ENCODE results near the gene MEOX1.
A peak's percentile ranks its signal among the peaks of the same experiment; 100 is the strongest.

Gene MEOX1

DNA sequence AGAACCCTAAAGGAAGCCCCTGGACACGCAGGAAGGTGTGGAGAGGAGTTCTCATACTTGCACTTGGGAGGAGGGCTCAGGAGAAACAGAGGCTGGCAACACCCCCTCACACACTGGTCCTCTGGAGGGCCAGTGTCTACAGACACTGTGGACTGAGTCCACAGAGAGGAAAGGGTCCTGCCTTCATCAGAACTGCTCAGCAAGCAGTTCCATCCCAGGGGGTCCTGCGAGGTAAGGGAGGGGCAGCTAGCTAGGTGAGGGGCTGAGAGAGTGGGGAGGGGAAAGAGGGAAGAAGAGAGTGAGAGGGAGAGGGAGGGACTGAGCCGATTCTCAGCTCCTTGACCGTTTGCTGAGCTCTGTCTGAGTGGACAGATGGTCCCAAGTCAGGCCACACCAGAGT lies 17.7 kb upstream of the MEOX1 start:
- no peak for DNase-seq

GRCh38 chr17:43676471-43676870 lies 14.7 kb upstream of the MEOX1 start:
- DNase-seq = no peak

DNA sequence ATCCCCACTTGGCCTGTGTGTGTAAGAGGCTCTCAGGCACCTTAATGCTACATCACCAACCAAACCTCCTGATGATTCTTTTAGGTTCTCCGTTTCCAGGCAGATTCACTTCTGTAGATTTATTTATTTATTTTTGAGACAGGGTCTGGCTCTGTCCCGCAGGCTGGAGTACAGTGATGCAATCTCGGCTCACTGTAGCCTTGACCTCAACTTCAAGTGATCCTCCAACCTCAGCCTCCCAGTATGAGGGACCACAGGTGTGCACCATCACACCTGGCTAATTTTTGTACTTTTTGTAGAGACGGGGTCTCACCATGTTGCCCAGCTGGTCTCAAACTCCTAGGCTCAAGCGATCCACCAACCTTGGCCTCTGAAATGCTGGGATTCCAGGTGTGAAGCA lies 12.7 kb upstream of the MEOX1 start:
- DNase-seq = no peak

DNA sequence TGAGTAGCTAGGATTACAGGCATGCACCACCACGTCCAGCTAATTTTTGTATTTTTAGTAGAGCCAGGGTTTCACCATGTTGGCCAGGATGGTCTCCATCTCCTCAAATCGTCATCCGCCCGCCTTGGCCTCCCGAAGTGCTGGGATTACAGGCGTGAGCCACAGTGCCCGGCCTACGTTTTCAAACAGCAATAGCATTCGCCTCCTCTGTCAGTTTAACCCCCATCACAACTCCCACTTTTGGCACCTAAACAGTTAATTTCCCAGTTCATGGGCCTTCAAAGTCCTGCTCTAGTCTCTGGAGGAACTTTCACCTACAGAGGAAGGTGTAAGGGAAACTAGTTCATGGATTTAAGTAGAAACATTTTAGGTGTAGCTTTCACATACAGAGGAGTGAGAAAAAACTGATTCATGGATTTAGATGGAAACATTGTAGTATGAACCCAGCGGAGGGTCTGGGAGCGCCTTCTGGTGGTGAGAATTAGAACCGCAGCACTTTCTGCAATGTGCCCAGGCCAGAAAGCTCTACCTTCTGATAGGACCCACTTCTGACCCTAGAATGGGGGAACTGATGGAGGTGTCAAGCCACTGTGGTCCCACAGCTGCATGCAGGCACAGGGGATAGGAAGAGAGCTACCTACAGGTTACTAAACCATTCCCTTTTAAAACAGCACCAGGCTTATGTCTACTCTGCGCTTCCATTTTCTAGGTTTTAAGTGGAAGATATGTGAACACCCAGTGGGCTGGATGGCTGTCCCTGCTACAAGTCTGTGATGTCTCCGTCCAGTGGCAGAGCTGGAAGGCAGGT lies 12.0 kb upstream of the MEOX1 start:
- DNase-seq = peak; percentile 79

DNA sequence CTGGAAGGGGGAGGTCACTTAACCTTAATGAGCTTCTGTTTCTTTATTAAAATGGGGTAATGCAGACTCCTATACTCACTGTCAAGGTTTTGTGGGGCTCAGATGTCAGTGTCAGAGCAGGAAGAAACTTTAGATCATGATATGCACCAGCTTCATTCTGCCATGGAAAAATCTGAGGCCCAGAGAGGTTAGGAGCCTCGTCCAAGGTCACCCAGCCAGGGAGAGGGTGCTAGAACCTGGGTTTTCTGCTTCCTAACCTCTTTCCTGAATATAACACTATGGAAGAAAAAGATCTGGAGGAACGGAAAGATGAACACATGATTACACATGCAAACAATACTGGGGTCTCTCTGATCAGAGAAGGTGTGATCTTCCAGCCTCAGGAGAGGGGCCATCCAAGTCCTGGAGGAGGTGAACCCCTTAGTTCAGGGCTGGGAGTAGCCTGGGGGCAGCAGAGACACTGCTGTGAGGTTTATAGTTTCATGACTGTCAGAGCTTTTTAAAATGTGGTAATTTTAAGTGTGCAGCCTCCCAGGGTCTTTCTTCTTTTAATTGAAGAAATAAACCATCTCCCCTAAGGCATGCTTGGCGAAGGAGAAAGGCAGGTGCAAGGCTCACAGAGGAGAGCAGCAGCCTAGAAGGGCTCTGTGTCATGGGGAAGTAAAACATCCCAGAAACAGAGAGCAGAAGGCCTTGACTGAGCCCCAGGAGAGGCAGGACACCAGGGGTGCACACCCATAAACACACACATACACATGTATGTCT lies 10.2 kb upstream of the MEOX1 start:
- no peak for DNase-seq

DNA sequence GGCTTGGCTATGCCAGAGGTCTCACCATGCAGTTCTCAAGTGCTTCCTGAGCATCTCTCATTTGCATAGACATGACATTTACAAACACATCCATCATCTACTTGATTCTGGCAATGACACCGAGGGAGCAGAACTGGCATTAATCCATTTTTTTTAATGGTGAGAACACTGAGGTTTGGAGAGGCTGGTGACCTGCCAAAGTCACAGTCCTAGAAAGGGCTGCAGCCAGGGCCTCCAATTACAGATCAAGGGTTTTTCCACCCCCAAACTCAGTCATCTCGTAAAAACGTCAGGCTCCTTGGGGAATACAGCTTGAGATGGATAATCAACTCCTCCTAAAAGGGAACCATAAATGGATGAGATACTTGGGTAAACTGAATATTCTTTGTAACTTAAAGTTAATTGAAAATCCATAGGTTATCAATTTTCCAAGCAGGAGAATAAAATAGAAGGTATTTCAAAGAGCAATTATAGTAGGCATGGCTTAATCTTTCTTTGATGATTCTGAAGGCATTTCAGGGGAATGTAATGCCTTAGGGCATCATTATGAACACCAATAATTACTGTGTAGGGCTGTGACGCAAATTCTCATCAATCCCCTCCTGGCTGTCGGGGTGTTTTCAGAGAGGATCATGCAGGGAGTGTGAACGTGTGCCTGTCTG lies 9.4 kb upstream of the MEOX1 start:
- peak; percentile 67 for DNase-seq

GRCh38 chr17:43670645-43671030 lies 8.9 kb upstream of the MEOX1 start:
- DNase-seq = no peak

GRCh38 chr17:43669971-43670644 lies 8.4 kb upstream of the MEOX1 start:
- DNase-seq = no peak

GRCh38 chr17:43667947-43668348 lies 6.2 kb upstream of the MEOX1 start:
- DNase-seq = no peak

DNA sequence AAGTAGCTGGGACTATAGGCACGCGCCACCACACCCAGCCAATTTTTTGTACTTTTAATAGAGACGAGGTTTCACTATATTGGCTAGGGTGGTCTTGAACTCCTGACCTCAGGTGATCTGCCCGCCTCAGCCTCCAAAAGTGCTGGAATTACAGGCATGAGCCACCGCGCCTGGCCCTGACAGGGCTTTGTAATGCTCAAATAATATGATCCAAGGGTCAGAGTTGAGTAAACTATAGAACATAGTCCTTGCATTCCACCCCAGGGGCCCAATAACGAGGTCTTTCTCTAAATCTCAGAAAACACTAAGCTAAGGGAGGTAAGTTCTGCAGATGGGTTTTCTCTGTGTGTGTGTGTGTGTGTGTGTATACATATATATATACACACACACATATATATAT lies 5.8 kb upstream of the MEOX1 start:
- no peak for DNase-seq

DNA sequence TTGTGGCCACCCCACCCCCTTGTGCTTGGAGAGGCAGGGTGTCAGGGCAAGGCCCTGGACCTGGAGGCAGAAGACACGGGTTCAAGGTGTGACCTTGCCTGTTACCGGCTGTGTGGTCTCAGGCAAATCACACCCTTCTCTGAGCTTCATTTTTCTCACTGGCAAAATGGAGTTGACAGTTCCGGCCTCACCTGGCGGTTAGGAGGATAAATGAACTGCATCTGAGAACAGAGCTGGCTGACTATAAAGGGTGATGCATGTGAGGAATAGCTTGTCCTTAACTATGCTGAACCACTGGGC lies 4.2 kb upstream of the MEOX1 start:
- no peak for DNase-seq

- DNase-seq = no peak
These were observed 3.6 kb upstream of the MEOX1 start for GRCh38 chr17:43665084-43665936.

- no peak for DNase-seq
These were observed 2.4 kb upstream of the MEOX1 start for GRCh38 chr17:43664096-43664495.

DNA sequence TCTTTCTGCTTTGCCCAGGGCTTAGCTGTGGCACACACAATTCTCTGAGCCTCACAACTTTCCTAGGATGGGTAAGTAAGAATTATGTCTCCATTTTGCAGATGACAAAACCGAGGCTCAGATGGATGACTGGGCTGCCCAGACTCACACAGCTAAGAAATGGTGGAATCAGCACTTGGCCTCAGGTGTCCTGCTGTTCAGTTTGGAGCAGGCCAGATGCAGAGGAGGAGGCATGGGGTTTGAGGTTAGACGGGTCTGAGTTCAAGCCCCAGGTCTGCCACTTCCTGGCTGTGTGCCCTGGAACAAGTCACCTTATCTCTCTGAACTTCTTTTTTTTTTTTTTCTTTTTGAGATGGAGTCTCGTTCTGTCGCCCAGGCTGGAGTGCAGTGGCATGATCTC lies 1.7 kb upstream of the MEOX1 start:
- DNase-seq = no peak

DNA sequence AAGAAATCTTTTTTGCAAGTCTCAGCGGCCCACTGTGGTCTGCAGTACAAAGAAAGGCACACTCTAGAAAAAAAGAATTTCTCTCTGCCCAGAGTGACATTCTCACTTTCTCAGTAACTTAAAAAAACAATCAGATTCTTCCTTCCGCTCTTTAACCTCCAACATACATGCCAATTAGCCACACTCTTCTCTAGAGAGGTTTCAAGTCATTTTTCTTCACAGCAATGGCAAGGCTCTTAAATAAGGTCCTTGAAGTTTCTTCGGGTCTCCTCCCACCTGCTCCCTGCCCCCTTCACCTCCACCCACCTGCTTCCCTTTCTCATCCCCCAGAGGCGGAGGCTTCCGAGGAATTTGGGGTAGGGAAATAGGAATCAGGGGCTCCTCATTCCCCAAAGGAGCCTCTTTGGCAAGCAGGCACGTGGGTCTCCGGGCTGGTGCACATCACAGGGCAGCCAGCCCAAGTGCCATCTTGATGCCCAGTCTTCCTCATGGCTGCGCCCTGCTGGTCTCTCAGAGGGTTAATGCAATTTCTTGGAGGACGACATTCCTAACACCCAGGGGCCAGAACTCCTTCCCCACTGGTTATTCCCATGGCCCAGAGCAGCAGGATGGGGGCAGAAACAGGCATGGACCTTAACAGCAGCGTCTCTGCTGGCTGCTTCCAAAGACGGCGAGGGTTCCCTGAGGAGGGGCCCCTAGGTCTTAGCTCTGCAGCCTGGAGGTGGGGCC lies 855 bp upstream of the MEOX1 start:
- DNase-seq = no peak

GRCh38 chr17:43660816-43661493 lies 767 bp downstream of the MEOX1 start:
- no peak for DNase-seq

DNA sequence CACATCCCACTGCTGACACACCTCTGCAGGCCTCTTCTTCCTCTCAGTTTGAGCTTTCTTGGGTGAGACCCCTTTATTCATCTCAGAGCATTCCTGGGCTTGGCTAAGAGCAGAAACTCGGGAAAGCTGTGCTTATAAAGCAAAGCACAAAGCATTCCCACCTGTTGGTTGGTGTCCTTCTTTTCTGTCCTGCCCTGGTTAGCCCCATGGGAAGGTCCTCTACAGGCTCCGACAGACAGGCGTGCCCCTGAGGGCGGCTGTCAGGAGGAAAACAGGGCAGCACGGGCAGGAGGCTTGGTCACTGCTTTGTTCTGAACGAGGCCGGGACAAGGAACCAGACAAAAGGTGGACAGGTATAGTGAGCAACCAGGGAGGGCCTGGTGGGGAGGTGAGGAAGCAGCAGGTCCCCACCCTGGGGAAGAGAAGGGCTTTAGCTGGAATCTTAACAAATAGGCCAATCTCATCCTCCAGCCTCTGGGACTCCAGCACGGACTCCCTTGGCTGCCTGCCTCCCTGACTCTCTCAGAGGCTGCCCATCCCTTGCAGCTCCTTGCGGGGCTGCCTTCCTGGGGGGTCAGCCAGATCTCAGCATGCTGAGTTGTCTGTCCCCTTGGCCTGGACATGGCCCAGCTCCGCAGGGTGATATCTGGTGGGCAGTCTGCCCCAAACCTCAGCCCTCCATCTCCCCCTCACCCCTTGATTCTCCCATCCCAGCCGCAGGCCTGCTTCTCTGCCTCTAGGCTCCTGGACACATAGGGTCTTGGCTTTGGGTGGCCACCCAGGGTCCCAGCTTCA lies 1.7 kb downstream of the MEOX1 start:
- DNase-seq = no peak

GRCh38 chr17:43658900-43659299 lies 2.8 kb downstream of the MEOX1 start:
- DNase-seq = no peak

DNA sequence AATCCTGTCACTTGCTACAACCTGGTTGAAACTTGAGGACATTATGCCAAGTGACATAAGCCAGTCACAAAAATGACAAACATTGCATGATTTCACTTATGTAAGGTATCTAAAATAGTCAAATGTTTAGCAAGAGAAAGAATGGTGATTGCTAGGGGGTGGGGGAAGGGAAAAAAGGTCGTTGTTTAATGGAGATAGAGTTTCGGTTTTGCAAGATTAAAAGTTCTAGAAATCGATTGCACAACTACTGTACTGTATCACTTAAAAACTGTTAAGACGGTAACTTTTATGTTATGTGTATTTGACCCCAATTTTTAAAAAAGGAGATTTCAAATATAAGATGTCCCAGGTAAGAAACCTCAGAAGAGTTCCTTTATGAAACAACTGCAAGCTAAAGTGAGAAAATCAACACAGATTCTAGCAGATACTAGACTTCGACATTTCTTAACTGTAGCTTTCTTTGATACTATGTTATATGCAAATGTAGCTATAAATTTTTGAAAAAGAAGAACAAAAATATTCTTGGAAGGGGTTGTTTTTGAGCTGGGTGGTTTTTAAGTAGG lies 5.9 kb downstream of the MEOX1 start:
- no peak for DNase-seq

DNA sequence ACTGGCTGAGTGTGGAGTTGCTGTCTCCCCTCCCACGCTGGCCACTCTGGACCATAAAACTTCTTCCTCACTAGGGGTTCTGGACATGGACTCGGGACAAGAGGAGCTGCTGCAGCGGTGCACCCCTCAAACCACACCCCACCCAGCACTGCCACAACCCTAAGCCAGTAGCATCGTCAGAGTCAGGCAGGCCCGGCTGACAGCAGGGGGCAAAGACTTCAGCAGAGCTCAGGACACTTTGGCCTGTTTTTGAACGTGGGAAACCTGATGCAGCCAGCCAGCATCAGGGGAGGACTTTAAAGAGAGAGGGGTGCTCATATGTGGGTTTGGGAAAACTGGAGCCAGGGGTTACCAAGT lies 9.6 kb downstream of the MEOX1 start:
- DNase-seq = no peak

Measured in DMS53 (cell line).